A204.1 (cell line): Measurements from ENCODE around the gene RASAL3.
"Not testable (repeated sequence)": the region's sequence is repeated elsewhere in the genome, so short reads cannot be mapped to it uniquely, and the experiment has no call there.

Experiments used
- FAIRE-seq: peaks from 2 replicates; lab custom pipeline; 2012; peaks lifted over from hg19 to GRCh38; lab: Jason Lieb, UNC

RASAL3 gene

GRCh38 chr19:15473821-15474220 lies 9.5 kb upstream of the RASAL3 start:
- not testable (repeated sequence) for FAIRE-seq

DNA sequence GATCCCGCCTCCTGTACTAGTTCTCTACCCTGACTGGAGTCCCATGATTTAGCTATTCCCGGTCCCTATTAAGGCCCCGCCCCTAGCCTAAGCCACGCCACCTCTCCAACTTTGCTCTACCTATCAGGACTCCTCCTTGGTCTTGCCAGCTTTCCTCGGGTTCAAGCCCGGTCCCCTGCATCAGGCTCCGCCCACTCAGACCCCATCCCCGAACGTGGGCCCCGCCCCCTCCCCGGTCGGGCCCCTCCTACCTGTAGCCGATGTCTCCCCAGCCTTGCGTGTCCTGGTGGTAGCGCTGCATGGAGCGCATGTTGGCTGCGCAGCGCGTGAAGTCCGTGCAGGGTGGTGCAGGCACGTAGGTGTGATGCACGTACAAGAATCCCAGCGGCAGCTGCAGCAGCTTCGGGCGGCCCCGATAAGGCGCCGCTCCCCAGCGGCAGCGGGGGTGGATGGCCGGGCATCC lies 7.3 kb upstream of the RASAL3 start:
- no peak for FAIRE-seq

GRCh38 chr19:15469513-15470297 lies 5.4 kb upstream of the RASAL3 start:
- no peak for FAIRE-seq

DNA sequence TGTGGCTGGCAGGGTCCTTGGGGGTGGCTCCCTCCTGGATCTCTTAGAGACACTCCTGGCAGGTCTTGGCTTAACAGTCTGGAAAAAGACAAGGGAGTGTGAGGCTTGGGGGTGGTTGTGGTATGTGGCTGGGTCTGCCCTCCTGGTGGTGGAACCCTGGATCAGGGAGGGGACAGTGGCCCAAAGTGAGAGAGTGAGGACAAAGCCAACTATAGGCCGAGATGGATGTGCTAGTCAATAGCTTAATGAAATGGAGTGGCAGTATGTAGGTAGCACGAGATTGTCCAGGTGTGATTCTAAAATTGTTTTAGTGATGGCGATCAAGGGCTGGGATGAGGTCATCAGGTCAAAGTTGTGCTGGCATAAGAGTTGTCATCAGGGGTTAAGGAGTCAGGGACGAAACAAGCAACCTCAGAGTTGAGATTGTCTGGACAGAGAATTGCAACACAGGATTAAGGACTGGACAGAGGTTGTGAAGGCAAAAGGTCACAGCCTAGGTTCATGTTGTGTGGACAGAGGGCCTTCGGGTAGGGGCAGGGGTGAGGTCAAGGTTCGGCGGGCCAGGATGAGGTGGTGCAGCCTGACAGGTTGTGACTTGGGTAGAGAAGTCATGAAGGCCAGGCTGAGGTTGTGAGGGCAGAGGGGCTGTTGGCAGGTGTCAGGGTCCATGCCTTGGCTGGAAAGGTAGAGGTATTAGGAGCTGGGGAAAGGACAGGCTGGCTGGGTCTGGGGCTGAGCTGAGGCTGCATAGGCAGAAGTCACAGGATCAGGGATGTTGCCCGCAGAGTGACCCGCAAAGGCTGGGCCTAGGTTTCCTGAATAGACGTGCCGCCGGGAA lies 4.5 kb upstream of the RASAL3 start:
- FAIRE-seq, result no peak

DNA sequence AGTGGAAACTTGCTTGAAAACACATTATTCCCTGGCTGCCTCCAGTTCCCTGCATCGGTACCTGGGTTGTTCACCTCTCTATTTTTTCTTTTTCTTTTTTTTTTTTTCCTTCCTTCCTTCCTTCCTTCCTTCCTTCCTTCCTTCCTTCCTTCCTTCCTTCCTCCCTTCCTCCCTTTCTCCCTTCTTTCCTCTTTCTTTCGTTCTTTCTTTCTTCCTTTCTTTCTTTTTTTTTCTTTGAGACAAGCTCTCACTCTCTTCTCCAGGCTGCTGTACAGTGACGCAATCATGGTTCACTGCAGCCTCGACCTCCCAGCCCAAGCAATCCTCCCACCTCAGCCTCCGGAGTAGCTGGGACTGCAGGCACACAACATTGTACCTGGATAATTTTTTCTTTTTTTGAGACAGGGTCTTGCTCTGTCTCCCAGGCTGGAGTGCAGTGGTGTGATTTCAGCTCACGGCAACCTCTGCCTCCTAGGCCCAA lies 3.4 kb upstream of the RASAL3 start:
- FAIRE-seq, result no peak

- no peak for FAIRE-seq
Measured at GRCh38 chr19:15466851-15467733, 2.7 kb upstream of the RASAL3 start.

DNA sequence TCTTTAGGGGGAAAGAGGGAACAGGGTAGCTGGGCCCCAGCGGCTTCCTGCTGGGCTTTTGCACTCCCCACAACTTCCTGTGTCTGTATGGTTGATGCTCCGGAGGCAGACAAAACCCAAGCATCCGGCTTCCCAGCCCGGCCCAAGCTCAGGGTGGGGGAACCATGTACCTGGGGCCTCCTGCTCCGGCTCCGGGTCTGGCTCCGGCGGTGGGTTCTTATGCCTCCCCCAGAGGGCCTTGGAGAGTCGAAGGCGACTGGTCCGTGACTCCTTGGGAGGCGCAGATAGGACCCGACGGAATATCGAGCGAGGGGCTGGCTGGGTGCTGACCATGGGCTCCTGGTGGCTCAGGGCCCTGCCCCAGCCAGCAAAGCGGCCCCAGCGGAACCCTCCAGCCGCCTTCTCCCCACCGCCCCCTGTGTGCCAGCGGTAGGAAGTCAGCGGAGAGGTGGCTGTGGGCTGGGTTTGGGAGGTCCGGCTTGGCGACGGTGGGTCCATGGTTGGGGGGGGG lies 428 bp downstream of the RASAL3 start:
- no peak for FAIRE-seq

- FAIRE-seq, result no peak
Measured at GRCh38 chr19:15461694-15462093, 2.6 kb downstream of the RASAL3 start.

GRCh38 chr19:15457701-15458484 lies 6.5 kb downstream of the RASAL3 start:
- no peak for FAIRE-seq

- no peak for FAIRE-seq
Measured at GRCh38 chr19:15456871-15457700, 7.3 kb downstream of the RASAL3 start.

DNA sequence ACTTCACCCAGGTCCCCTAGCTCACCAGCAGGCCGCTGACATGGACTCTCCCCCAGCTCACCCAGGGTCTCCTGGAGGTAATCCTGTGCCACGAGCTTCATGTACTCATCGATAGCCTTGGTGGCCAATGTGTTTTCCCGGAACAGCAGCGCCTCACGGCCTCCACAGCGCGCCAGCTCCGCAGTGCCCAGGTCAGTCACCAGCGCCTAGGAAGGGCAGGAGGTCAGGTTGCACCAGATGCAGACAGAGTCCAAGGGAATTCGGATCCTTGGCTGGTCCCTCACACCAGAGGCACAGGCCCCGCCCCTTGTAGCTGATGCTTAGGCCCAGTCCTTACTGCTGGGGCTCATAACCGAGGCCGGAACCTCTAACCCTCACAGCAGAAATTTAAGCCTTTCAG lies 7.9 kb downstream of the RASAL3 start:
- no peak for FAIRE-seq

DNA sequence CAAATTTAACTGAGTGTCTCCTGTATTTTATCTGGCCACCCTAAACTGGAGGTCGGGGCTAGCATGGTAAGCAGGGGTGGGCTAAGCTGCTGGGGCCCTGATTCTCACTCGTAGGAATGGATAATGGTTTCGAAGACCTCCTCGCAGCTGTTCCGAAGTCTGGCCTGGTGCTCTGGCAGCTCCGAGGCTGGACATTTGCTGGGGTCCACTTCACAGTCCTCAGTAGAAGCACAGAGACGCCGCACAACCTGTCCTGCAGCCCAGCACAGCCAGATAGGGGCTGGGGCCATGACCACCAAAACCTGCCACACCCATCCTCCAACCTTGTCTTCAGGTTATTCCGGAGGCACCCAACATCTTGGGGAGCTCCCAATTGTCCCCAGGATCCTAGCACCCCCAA lies 8.3 kb downstream of the RASAL3 start:
- FAIRE-seq, result no peak

- FAIRE-seq, result no peak
Measured at GRCh38 chr19:15453906-15454860, 10.2 kb downstream of the RASAL3 start.

- no peak for FAIRE-seq
Measured at GRCh38 chr19:15453091-15453578, 11.2 kb downstream of the RASAL3 start.

GRCh38 chr19:15452111-15453047 lies 12.0 kb downstream of the RASAL3 start:
- FAIRE-seq, result no peak

DNA sequence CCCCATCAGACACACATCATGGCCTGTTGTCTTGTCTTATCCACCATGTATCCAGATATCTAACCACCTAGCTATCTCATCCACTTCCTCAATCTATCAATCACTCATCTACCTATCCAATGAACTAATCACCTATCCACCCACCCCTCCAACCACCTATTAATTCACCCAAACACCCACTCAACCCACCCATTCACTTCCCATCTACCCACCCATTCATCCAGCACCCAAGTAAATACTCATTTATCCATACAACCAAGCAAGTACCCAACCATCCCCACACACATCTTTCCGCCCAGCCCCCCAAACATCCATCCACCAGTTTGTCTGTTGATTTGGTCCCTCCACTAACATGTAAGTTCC lies 13.8 kb downstream of the RASAL3 start:
- no peak for FAIRE-seq

- FAIRE-seq, result no peak
Measured at GRCh38 chr19:15449620-15450527, 14.5 kb downstream of the RASAL3 start, which contains the start of gene WIZ. Gene WIZ, minus strand, starts transcription at chr19:15449956. Its CDS starts 1,649 bp downstream, at chr19:15448307.
